Neutrophil (primary cell): Measurements from ENCODE around the gene CDKAL1.

Source experiments
- H3K27ac ChIP-seq: fragments of 200-600 bp; sonication (generic); 2 replicates; pipeline ENCODE4 v1.5.1; 2016; ENCODE audit warnings: mild to moderate bottlenecking, moderate library complexity
- H3K27me3 ChIP-seq: fragments of 200-600 bp; sonication (generic); 2 replicates; pipeline ENCODE4 v1.6.0; 2016; ENCODE audit warnings: mild to moderate bottlenecking
- H3K36me3 ChIP-seq: fragments of 200-600 bp; sonication (generic); 2 replicates; pipeline ENCODE4 v1.5.1; 2017
- H3K4me1 ChIP-seq, 2 experiments: fragments of 200-600 bp in 1 of 2; sonication (generic) in 1 of 2; 1 replicate in 1 of 2; 2 replicates in 1 of 2; pipeline versions ENCODE4 v1.5.1 to v1.6.1; 2013 to 2016; ENCODE audit warnings: low read depth in 1 of 2, low read length in 1 of 2, mild to moderate bottlenecking in 1 of 2, moderate library complexity in 1 of 2; ENCODE audit not compliant: control insufficient read depth in 1 of 2, insufficient read depth in 1 of 2
- H3K4me3 ChIP-seq, 2 experiments: fragments of 200-600 bp in 1 of 2; sonication (generic) in 1 of 2; 1 replicate in 1 of 2; 2 replicates in 1 of 2; pipeline ENCODE4 v1.5.1; 2013 to 2016; ENCODE audit warnings: low read depth in 1 of 2, low read length in 1 of 2, mild to moderate bottlenecking in 1 of 2, moderate library complexity in 1 of 2
- H3K9me3 ChIP-seq: fragments of 200-600 bp; sonication (generic); 2 replicates; pipeline ENCODE4 v1.5.1; 2016
- CTCF ChIP-seq: fragments of 200-600 bp; sonication (generic); IDR thresholded peaks from 2 replicates; pipeline ENCODE4 v1.5.1; 2016; ENCODE audit warnings: antibody characterized with exemption

CDKAL1 gene

GRCh38 chr6:20565342-20565741, 31.1 kb downstream of the CDKAL1 start:
- no peak for TF ChIP-seq CTCF
- Histone ChIP-seq H3K27ac (no peak overlapping the region), H3K4me3 (no peak overlapping the region), H3K9me3 (no peaks in the 10 kb centered on the region), H3K27me3 (no peaks in the 10 kb centered on the region), H3K4me1 (no peaks in the 10 kb centered on the region), H3K36me3 (no peaks in the 10 kb centered on the region)

GRCh38 chr6:20566109-20566508, 31.9 kb downstream of the CDKAL1 start:
- no peak for TF ChIP-seq CTCF
- Histone ChIP-seq H3K36me3 (no peaks in the 10 kb centered on the region), H3K27me3 (no peaks in the 10 kb centered on the region), H3K27ac (no peak overlapping the region), H3K4me1 (no peaks in the 10 kb centered on the region), H3K9me3 (no peaks in the 10 kb centered on the region), H3K4me3 (no peak overlapping the region)

- no peak for TF ChIP-seq CTCF
- H3K27ac ChIP-seq, result no peak overlapping the region
- H3K4me1 ChIP-seq, result peaks cover 7 to 8% of the 10 kb centered on the region in 2 experiments
- no peaks in the 10 kb centered on the region for H3K27me3 ChIP-seq
- no peak overlapping the region for H3K4me3 ChIP-seq
- H3K36me3 ChIP-seq, result no peaks in the 10 kb centered on the region
- H3K9me3 ChIP-seq, result no peaks in the 10 kb centered on the region
These were observed 34.8 kb downstream of the CDKAL1 start for GRCh38 chr6:20569000-20569610.

GRCh38 chr6:20571261-20571660, 37.0 kb downstream of the CDKAL1 start:
- no peaks in the 10 kb centered on the region for H3K27me3 ChIP-seq
- no peak overlapping the region for H3K27ac ChIP-seq
- TF ChIP-seq CTCF, result no peak

GRCh38 chr6:20572288-20572687, 38.0 kb downstream of the CDKAL1 start:
- Histone ChIP-seq H3K36me3 (peaks cover 4% of the 10 kb centered on the region), H3K27me3 (no peaks in the 10 kb centered on the region), H3K4me3 (no peak overlapping the region), H3K4me1 (peaks cover 7 to 8% of the 10 kb centered on the region in 2 experiments), H3K27ac (no peak overlapping the region), H3K9me3 (no peaks in the 10 kb centered on the region)
- no peak for TF ChIP-seq CTCF

More at GRCh38 chr6:20571261-20571660, 37.0 kb downstream of the CDKAL1 start:
- Histone ChIP-seq H3K36me3 (no peaks in the 10 kb centered on the region), H3K4me1 (peaks cover 7 to 8% of the 10 kb centered on the region in 2 experiments), H3K9me3 (no peaks in the 10 kb centered on the region), H3K4me3 (no peak overlapping the region)

- Histone ChIP-seq H3K27me3 (no peaks in the 10 kb centered on the region), H3K27ac (no peak overlapping the region), H3K9me3 (no peaks in the 10 kb centered on the region), H3K4me3 (no peak overlapping the region), H3K36me3 (peaks cover 7% of the 10 kb centered on the region), H3K4me1 (peaks cover 7 to 8% of the 10 kb centered on the region in 2 experiments)
- TF ChIP-seq CTCF, result no peak
These were observed 38.7 kb downstream of the CDKAL1 start for GRCh38 chr6:20572940-20573339.
